ENCODE measurements around the gene RSKR.

Gene RSKR

DNA sequence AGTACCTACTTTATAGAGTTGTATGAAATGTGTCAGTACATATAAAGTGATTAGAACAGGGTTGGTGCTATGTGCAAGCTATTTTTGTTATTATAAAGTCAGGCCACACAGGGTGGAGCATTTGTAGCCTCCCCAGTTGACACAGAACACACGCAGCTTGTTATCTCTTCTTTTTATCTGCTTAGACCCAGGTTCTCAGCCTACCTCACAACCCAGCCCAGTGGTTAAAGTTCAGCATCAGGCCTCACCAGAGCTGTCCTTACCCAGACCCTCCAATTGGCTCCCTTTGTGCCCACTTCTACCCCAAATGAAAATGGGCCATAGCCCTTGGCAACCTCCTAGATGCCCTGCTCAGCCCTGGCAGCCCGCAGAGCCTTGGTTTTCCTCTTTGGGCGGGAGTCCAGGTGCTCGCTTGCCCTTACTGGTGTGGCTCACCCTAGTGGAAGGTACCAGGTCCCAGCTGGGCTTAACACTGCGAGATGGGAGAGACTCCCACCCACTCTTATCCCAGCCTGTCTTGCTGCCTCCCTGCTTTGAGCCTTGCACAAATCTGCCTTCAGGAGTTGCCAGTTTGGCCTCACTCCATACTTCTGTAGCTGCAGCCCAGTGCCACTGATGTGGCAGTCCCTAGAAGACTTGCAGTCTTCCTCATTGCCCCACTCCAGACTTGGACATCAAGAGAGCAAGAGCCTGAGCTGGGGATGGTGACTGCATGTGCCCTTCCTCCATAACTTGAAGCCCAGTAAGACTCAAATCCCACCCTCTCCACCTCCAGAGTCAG lies 41.5 kb downstream of the RSKR start:
- H3K18ac ChIP-seq (ENCODE audit: low read length) = no peak overlapping the region
- no peak overlapping the region for H2BK120ac ChIP-seq (ENCODE audit: low read depth, low read length)
- no peak overlapping the region for H4K8ac ChIP-seq (ENCODE audit: low read depth, low read length)
- H3K23ac ChIP-seq (ENCODE audit: low read length) = no peak overlapping the region
- H2BK15ac ChIP-seq (replicated peaks; ENCODE audit: low read depth) = no peak overlapping the region
- WGBS (ENCODE audit: extremely low coverage, insufficient coverage, low lambda C conversion rate) = no CpG with 5 or more reads among the region's 5 CpGs
- no peaks in the 10 kb centered on the region for H3K27me3 ChIP-seq (ENCODE audit: insufficient read depth, low read length, poor library complexity)
- no peak overlapping the region for H3K27ac ChIP-seq (ENCODE audit: low read depth, low read length)
- peaks cover 2% of the 10 kb centered on the region for H3K79me2 ChIP-seq (ENCODE audit: control insufficient read depth, insufficient read depth, low read length)
- H3K4ac ChIP-seq (ENCODE audit: low read depth, low read length) = no peak overlapping the region
- no peak overlapping the region for H2AK5ac ChIP-seq (ENCODE audit: low read length)
- H3K79me1 ChIP-seq (ENCODE audit: low read length) = peaks cover 2% of the 10 kb centered on the region
- no peak for DNase-seq
- H3K4me2 ChIP-seq (ENCODE audit: low read length) = no peak overlapping the region
- H3K56ac ChIP-seq (ENCODE audit: low read length) = no peak overlapping the region
- H4K5ac ChIP-seq (ENCODE audit: low read length) = no peak overlapping the region
- no peak overlapping the region for H3K9ac ChIP-seq (ENCODE audit: low read length)
- peaks cover 8% of the 10 kb centered on the region for H3K4me1 ChIP-seq (ENCODE audit: control insufficient read depth, low read depth, low read length)
- H2BK5ac ChIP-seq (ENCODE audit: low read length) = no peak overlapping the region
- H3K4me3 ChIP-seq (ENCODE audit: low read length) = no peak overlapping the region
- peaks cover 1% of the 10 kb centered on the region for H3K36me3 ChIP-seq (ENCODE audit: control insufficient read depth, insufficient read depth, low read length)

DNA sequence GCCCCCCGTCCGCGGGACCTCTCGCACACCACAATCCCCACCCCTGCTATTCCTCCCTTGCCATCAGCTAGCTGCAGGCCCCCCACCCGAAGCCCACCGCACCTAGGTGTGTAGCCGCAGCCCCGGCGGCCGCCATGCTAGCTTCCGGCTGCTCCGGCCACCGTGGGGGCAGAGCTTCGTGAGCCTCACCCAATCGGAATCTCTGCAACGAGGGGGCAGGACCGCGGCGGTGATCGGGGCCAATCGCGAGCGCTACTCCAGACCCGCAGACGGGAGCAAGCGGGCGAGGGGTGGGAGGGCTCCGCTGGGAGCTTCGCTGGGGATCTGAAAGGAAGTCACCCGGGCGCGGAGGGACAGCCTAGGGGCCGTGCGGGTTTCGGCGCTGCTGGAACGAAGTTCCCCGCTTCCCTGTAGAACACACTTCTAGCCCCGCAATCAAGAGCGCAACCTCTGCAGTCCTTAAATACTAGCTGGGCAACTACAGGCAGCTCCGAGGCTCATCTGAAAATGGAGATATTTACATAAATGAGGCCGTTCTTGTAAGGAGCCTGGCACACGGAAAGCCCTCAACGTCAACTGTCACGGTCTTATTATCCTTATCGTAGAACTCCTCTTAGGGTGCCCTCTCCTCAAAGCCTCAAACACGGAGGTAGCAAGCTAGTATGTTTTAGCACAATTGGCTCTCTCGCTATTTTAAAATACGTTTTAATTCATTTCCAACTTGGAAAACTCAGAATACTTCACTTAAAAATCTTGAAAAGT lies 42.4 kb downstream of the RSKR start, which contains the start of gene PIGS:
Gene PIGS, minus strand, starts transcription at position 164 of the 762 bp plus-strand sequence. Its CDS starts 28 bp downstream, at position 136.
- Histone ChIP-seq H3K4me3 (ENCODE audit: low read length) (peak within 1 kb of the TSS; percentile 64), H3K4me2 (ENCODE audit: low read length) (peak within 1 kb of the TSS; percentile 99), H2BK5ac (ENCODE audit: low read length) (peak within 1 kb of the TSS; percentile 59), H3K18ac (ENCODE audit: low read length) (no peak within 1 kb of the TSS), H4K8ac (ENCODE audit: low read depth, low read length) (no peak within 1 kb of the TSS), H2BK15ac (replicated peaks; ENCODE audit: low read depth) (no peak within 1 kb of the TSS), H3K79me2 (ENCODE audit: control insufficient read depth, insufficient read depth, low read length) (peaks cover 2% of the 10 kb centered on the region), H2AK5ac (ENCODE audit: low read length) (no peak within 1 kb of the TSS), H2BK120ac (ENCODE audit: low read depth, low read length) (no peak within 1 kb of the TSS), H3K79me1 (ENCODE audit: low read length) (peaks cover 2% of the 10 kb centered on the region), H3K23ac (ENCODE audit: low read length) (peak within 1 kb of the TSS; percentile 74), H3K36me3 (ENCODE audit: control insufficient read depth, insufficient read depth, low read length) (peaks cover 1% of the 10 kb centered on the region), H4K5ac (ENCODE audit: low read length) (no peak within 1 kb of the TSS), H3K9ac (ENCODE audit: low read length) (peak within 1 kb of the TSS; percentile 85), H3K27me3 (ENCODE audit: insufficient read depth, low read length, poor library complexity) (no peaks in the 10 kb centered on the region), H3K4me1 (ENCODE audit: control insufficient read depth, low read depth, low read length) (peaks cover 4% of the 10 kb centered on the region), H3K27ac (ENCODE audit: low read depth, low read length) (no peak within 1 kb of the TSS), H3K56ac (ENCODE audit: low read length) (peak within 1 kb of the TSS; percentile 94), H3K4ac (ENCODE audit: low read depth, low read length) (no peak within 1 kb of the TSS)
- no CpG with 5 or more reads among the region's 49 CpGs for WGBS (ENCODE audit: extremely low coverage, insufficient coverage, low lambda C conversion rate)
- DNase-seq = peak; percentile 97

DNA sequence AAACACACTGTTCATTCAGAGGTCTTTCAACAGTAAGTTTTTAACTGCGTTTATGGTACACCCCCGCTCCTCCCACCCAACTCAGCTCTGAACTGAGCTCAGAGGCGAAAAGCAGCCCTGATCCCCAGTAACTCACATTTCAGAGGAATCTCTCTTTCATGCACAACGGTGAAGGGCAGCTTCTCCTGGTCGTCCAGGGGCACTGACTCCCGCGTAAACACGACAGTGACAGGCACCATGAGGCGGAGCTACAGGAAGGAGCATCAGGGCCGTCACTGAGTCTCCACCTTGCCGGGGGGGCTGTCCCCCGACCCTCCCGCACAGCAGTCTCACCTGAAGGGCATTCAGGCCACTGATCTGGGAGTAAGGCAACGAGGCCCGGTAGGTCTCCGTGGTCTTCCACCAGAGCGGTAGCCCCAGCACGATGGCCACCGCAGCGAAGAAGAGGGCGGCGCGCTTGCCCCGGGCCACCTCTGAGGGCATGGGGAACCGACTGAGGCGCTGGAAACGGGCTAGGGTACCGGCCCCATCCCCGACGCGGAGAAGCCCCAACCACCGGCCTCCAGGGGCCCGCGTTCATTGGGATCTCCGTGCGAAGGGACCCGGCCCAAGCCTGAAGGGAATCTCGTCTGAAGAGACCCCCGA lies 43.1 kb downstream of the RSKR start:
- Histone ChIP-seq H3K23ac (ENCODE audit: low read length) (no peak overlapping the region), H2AK5ac (ENCODE audit: low read length) (no peak overlapping the region), H2BK15ac (replicated peaks; ENCODE audit: low read depth) (no peak overlapping the region), H3K4me2 (ENCODE audit: low read length) (peak overlapping the region; percentile 97), H3K79me1 (ENCODE audit: low read length) (peaks cover 2% of the 10 kb centered on the region), H3K4me3 (ENCODE audit: low read length) (peak overlapping the region; percentile 56), H3K79me2 (ENCODE audit: control insufficient read depth, insufficient read depth, low read length) (peaks cover 2% of the 10 kb centered on the region), H3K27ac (ENCODE audit: low read depth, low read length) (no peak overlapping the region), H3K4me1 (ENCODE audit: control insufficient read depth, low read depth, low read length) (peaks cover 3% of the 10 kb centered on the region), H3K27me3 (ENCODE audit: insufficient read depth, low read length, poor library complexity) (no peaks in the 10 kb centered on the region), H3K18ac (ENCODE audit: low read length) (no peak overlapping the region), H3K36me3 (ENCODE audit: control insufficient read depth, insufficient read depth, low read length) (peaks cover 1% of the 10 kb centered on the region), H4K5ac (ENCODE audit: low read length) (no peak overlapping the region), H3K56ac (ENCODE audit: low read length) (peak overlapping the region; percentile 83), H2BK5ac (ENCODE audit: low read length) (no peak overlapping the region), H3K9ac (ENCODE audit: low read length) (peak overlapping the region; percentile 85), H2BK120ac (ENCODE audit: low read depth, low read length) (no peak overlapping the region), H3K4ac (ENCODE audit: low read depth, low read length) (no peak overlapping the region), H4K8ac (ENCODE audit: low read depth, low read length) (no peak overlapping the region)
- WGBS (ENCODE audit: extremely low coverage, insufficient coverage, low lambda C conversion rate) = no CpG with 5 or more reads among the region's 39 CpGs
- DNase-seq = peak; percentile 75

DNA sequence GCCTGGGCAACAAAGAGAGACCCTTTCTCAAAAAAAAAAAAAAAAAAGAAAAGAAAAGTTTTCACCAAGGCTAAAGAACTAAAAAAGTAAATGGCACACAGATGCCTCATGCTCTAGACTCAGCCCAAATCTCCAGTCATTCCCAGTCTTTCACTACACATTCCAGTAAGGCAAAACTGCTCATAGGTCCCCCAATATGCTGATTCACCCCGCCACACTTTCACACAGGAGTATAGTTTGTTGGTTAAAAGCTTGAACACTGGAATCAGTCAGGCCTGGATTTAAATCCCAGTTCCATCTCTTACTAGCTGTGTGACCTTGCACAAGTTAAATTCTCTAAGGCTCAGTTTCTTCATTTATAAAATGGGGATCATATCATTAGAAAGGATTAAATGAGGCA lies 44.5 kb downstream of the RSKR start:
- H3K79me2 ChIP-seq (ENCODE audit: control insufficient read depth, insufficient read depth, low read length) = peaks cover 2% of the 10 kb centered on the region
- H3K36me3 ChIP-seq (ENCODE audit: control insufficient read depth, insufficient read depth, low read length) = no peaks in the 10 kb centered on the region
- peaks cover 2% of the 10 kb centered on the region for H3K79me1 ChIP-seq (ENCODE audit: low read length)
- H3K4me1 ChIP-seq (ENCODE audit: control insufficient read depth, low read depth, low read length) = peaks cover 3% of the 10 kb centered on the region
- no peak overlapping the region for H3K56ac ChIP-seq (ENCODE audit: low read length)
- H3K27ac ChIP-seq (ENCODE audit: low read depth, low read length) = no peak overlapping the region
- no peak overlapping the region for H2BK15ac ChIP-seq (replicated peaks; ENCODE audit: low read depth)
- H4K8ac ChIP-seq (ENCODE audit: low read depth, low read length) = no peak overlapping the region
- DNase-seq = no peak
- no peak overlapping the region for H3K4me3 ChIP-seq (ENCODE audit: low read length)
- H4K5ac ChIP-seq (ENCODE audit: low read length) = no peak overlapping the region
- H2BK5ac ChIP-seq (ENCODE audit: low read length) = no peak overlapping the region
- H3K9ac ChIP-seq (ENCODE audit: low read length) = peak overlapping the region; percentile 25
- no CpG with 5 or more reads among the region's 1 CpG for WGBS (ENCODE audit: extremely low coverage, insufficient coverage, low lambda C conversion rate)
- H3K4ac ChIP-seq (ENCODE audit: low read depth, low read length) = no peak overlapping the region
- peak overlapping the region; percentile 74 for H3K23ac ChIP-seq (ENCODE audit: low read length)
- H2BK120ac ChIP-seq (ENCODE audit: low read depth, low read length) = no peak overlapping the region
- H3K4me2 ChIP-seq (ENCODE audit: low read length) = no peak overlapping the region
- no peak overlapping the region for H3K18ac ChIP-seq (ENCODE audit: low read length)
- H2AK5ac ChIP-seq (ENCODE audit: low read length) = no peak overlapping the region
- no peaks in the 10 kb centered on the region for H3K27me3 ChIP-seq (ENCODE audit: insufficient read depth, low read length, poor library complexity)

DNA sequence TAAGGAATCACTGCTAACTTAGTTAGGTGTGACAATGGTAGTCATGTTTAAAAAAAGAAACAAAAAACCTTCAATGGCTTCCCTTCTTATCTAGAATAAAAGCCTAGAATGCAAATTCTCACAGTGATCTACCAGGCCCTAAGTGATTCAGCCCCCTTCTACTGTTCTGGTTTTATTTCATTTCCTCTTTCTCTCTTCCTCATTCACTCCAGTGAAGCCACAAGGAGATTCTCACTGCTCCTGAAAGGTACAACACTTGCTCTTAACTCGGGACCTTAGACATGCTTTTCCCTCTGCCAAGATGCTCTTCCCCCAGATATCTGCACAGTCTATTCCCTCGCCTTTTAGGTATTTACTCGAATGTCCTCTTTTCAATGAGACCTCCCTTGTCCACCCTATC lies 46.4 kb downstream of the RSKR start:
- no peak overlapping the region for H2AK5ac ChIP-seq (ENCODE audit: low read length)
- no peak overlapping the region for H3K18ac ChIP-seq (ENCODE audit: low read length)
- H2BK15ac ChIP-seq (replicated peaks; ENCODE audit: low read depth) = no peak overlapping the region
- peaks cover 2% of the 10 kb centered on the region for H3K79me2 ChIP-seq (ENCODE audit: control insufficient read depth, insufficient read depth, low read length)
- no peak overlapping the region for H3K4me3 ChIP-seq (ENCODE audit: low read length)
- no peak overlapping the region for H2BK5ac ChIP-seq (ENCODE audit: low read length)
- H3K4ac ChIP-seq (ENCODE audit: low read depth, low read length) = no peak overlapping the region
- H4K5ac ChIP-seq (ENCODE audit: low read length) = no peak overlapping the region
- no peak overlapping the region for H4K8ac ChIP-seq (ENCODE audit: low read depth, low read length)
- H2BK120ac ChIP-seq (ENCODE audit: low read depth, low read length) = no peak overlapping the region
- H3K4me1 ChIP-seq (ENCODE audit: control insufficient read depth, low read depth, low read length) = peaks cover 3% of the 10 kb centered on the region
- H3K36me3 ChIP-seq (ENCODE audit: control insufficient read depth, insufficient read depth, low read length) = no peaks in the 10 kb centered on the region
- no peak overlapping the region for H3K27ac ChIP-seq (ENCODE audit: low read depth, low read length)
- no peak overlapping the region for H3K56ac ChIP-seq (ENCODE audit: low read length)
- peaks cover 2% of the 10 kb centered on the region for H3K79me1 ChIP-seq (ENCODE audit: low read length)
- H3K27me3 ChIP-seq (ENCODE audit: insufficient read depth, low read length, poor library complexity) = no peaks in the 10 kb centered on the region
- H3K4me2 ChIP-seq (ENCODE audit: low read length) = no peak overlapping the region
- WGBS (ENCODE audit: extremely low coverage, insufficient coverage, low lambda C conversion rate) = no CpG with 5 or more reads among the region's 3 CpGs
- H3K23ac ChIP-seq (ENCODE audit: low read length) = no peak overlapping the region
- DNase-seq = no peak
- H3K9ac ChIP-seq (ENCODE audit: low read length) = no peak overlapping the region

Measured in mesendoderm (in vitro differentiated cells).